Stomach smooth muscle (tissue), 2 donors: Measurements from ENCODE around the gene CFAP70.
"Not testable (repeated sequence)": the region's sequence is repeated elsewhere in the genome, so short reads cannot be mapped to it uniquely, and the experiment has no call there.

Source experiments
- H3K27ac ChIP-seq: one replicate; pipeline ENCODE4 v1.7.0; 2013; ENCODE audit warnings: mild to moderate bottlenecking, low read length, inconsistent platforms
- H3K27me3 ChIP-seq, 2 donors: one replicate each; pipeline ENCODE4 v1.7.0; 2013; ENCODE audit warnings: low read length in 2 of 2; ENCODE audit not compliant: insufficient read depth in 2 of 2, control insufficient read depth in 1 of 2
- H3K36me3 ChIP-seq, 2 donors: one replicate each; pipeline ENCODE4 v1.7.0; 2013; ENCODE audit warnings: low read length in 2 of 2; ENCODE audit not compliant: control insufficient read depth in 2 of 2, insufficient read depth in 2 of 2
- H3K4me1 ChIP-seq: one replicate; pipeline ENCODE4 v1.7.0; 2013; ENCODE audit warnings: low read length; ENCODE audit not compliant: control insufficient read depth, insufficient read depth
- H3K4me3 ChIP-seq, 2 donors: one replicate each; pipeline ENCODE4 v1.7.0; 2013; ENCODE audit warnings: low read length in 2 of 2
- H3K9ac ChIP-seq, 2 donors: one replicate each; pipeline ENCODE4 v1.7.0; 2013; ENCODE audit warnings: low read length in 2 of 2, mild to moderate bottlenecking in 1 of 2
- H3K9me3 ChIP-seq, 2 donors: one replicate each; pipeline ENCODE4 v1.7.0; 2013; ENCODE audit warnings: low read length in 2 of 2; ENCODE audit not compliant: control insufficient read depth in 2 of 2
- donor health status: healthy.
- donor health status: Pancreatic carcinoma.

CFAP70 gene

DNA sequence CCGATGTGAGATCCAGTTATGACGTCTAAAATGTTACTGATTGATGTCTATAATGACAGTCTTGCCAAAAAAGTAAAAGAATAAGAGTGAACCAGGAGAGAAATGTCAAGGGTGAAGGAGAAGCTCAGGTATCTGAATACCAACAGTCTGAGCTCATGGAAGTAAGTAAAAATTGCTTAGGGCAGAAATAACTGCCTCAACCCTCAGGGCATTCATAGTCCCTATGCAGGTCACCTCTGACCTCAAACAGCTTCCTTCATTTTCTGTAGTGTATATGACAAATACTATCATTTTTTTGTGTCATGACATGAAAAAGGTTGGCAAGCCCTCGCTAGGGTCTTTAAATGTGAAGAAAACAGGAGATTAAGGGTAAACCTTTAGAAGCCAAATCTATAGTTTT is 65.2 kb downstream of the CFAP70 start:
- H3K36me3 ChIP-seq: no peaks in the 10 kb centered on the region
- no peaks in the 10 kb centered on the region for H3K9me3 ChIP-seq
- no peaks in the 10 kb centered on the region for H3K4me1 ChIP-seq

DNA sequence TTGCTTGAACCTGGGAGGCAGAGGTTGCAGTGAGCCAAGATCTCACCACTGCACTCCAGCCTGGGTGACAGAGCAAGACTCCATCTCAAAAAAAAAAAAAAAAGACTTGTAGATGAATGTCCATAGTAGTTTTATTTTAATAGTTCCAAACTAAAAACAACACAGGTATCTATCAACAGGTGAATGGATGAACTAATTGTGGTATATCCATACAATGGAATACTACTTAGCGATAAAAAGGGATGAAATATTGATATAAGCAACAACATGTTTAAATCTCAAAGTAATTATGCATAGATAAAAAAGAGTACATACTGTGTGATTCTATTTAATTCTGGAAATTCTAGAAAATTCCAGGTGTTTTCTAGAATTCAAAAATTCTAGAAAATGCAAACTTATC is 68.7 kb downstream of the CFAP70 start:
- Histone ChIP-seq H3K27me3 (no peaks in the 10 kb centered on the region), H3K4me1 (no peaks in the 10 kb centered on the region), H3K4me3 (no peak overlapping the region), H3K9me3 (no peaks in the 10 kb centered on the region), H3K27ac (no peak overlapping the region), H3K9ac (no peak overlapping the region), H3K36me3 (no peaks in the 10 kb centered on the region)

More for the DNA sequence above, 65.2 kb downstream of the CFAP70 start:
- Histone ChIP-seq H3K4me3 (no peak overlapping the region), H3K27me3 (no peaks in the 10 kb centered on the region), H3K9ac (no peak overlapping the region), H3K27ac (no peak overlapping the region)

DNA sequence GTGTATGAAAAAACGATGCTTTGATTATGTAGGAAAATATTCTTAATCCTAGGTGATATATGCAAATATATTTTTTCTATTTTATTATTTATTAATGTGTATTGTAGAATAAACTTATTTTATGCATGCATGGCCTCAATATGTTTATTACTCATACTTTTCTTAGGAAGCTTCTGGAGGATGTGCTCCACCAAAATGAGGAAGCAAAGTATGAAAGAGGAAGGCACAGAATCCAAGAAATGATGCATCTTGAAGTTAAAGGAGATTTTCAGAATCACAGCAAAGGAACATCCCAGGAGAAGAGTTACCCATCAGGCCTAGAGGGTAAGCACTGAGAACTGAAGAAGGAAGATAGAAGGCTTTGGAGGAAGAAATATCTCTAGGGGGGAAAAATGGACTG is 71.2 kb downstream of the CFAP70 start:
- Histone ChIP-seq H3K9me3 (no peaks in the 10 kb centered on the region), H3K4me1 (no peaks in the 10 kb centered on the region), H3K4me3 (no peak overlapping the region), H3K9ac (no peak overlapping the region), H3K36me3 (no peaks in the 10 kb centered on the region), H3K27ac (no peak overlapping the region), H3K27me3 (no peaks in the 10 kb centered on the region)

DNA sequence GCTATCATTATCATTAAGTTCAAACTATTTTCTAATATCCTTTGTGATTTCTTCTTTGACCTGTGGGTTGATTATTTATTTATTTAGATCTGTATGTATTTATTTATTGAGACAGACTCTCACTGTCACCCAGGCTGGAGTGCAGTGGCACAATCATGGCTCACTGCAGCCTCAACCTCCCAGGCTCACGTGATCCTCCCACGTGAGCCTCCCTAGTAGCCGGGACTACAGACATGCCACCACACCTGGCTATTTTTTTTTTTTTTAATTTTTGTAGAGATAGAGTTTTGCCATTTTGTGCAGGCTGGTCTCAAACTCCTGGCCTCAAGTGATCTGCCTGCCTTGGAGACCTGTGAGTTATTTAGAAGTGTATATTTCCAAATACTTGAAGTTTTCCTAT is 77.6 kb downstream of the CFAP70 start:
- Histone ChIP-seq H3K36me3 (no peaks in the 10 kb centered on the region), H3K4me1 (no peaks in the 10 kb centered on the region), H3K27me3 (no peaks in the 10 kb centered on the region), H3K9me3 (no peaks in the 10 kb centered on the region), H3K4me3 (no peak overlapping the region), H3K9ac (no peak overlapping the region), H3K27ac (no peak overlapping the region)

DNA sequence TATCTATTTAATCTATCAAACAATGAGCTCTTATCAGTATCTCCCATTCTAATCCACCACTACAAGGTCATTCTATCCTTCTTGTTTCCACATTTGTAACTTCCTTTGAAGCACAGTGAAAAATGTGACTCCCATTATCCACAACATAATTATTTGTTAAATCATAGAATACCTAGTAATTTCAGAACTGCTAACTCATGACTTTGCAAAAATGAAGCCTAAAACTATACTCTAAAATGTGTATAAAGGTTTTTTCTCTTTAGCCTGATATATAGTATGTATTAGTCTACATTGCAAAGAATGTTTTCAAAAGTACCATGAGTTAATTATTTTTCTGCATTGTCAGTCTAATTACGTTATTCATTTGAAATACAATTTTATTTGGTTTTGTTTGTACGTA is 94.2 kb downstream of the CFAP70 start:
- Histone ChIP-seq H3K9me3 (no peaks in the 10 kb centered on the region), H3K36me3 (no peaks in the 10 kb centered on the region), H3K4me1 (no peaks in the 10 kb centered on the region), H3K9ac (no peak overlapping the region), H3K4me3 (no peak overlapping the region), H3K27ac (no peak overlapping the region), H3K27me3 (no peaks in the 10 kb centered on the region)

DNA sequence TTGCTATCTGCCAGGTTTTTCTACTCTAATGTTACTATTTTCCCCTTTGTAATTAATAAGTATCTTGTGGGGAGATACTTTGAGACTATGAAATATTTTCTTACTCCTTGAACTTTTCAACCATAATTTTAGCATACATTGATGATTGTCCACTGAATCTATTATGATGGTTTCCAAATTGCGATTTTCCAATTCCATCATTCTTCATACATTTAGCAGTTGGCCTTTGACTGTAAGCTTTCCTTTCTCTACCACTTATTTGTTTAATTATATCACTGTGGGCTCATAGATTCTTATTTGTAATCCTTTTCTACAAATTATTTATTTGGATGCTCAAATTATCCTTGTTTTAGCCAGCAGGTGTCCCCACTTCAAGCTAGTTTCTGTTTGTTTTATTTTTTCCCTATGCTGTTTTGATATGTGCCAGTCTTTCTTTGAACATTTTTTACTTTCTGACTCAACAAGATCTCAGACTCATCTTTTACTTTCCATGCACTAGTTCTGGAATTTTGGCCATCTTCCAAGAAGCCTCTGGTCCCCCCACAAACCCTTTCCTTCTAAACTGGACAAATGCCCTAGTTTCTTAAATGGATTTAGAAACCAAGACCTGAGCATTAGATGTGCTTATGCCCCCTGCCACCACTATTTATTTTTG is 94.8 kb downstream of the CFAP70 start:
- H3K27me3 ChIP-seq: no peaks in the 10 kb centered on the region
- H3K36me3 ChIP-seq: no peaks in the 10 kb centered on the region
- no peak overlapping the region for H3K4me3 ChIP-seq
- H3K9ac ChIP-seq: no peak overlapping the region
- H3K4me1 ChIP-seq: no peaks in the 10 kb centered on the region
- no peaks in the 10 kb centered on the region for H3K9me3 ChIP-seq
- no peak overlapping the region for H3K27ac ChIP-seq

DNA sequence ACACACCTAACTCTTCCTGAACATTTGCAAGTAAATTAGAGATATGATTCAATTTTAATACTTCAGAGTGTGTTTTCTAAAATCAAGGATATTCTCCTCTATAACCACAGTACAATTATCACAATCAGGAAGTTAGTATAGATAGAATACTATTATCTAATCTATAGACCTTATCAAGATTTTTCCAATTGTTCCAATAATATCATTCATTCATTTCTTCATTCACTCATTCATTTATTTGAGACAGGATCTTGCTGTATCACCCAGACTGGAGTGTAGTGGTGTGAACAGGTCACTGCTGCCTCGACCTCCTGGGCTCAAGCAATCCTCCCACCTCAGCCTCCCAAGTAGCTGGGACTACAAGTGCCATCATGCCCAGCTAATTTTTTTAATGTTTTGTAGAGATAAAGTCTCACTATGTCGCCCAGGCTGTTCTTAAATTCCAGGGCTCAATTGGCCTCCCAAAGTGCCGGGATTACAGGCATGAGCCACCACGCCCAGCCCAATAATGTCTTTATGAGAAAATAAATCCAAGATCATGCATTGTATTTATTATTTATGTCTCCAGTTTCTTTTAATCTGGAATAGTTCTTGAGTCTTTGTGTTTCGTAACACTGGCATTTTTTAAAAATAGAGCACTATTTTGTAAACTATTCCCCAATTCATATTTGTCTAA is 95.6 kb downstream of the CFAP70 start:
- H3K36me3 ChIP-seq: no peaks in the 10 kb centered on the region
- H3K4me1 ChIP-seq: no peaks in the 10 kb centered on the region
- H3K9ac ChIP-seq: no peak overlapping the region
- no peak overlapping the region for H3K27ac ChIP-seq
- no peak overlapping the region for H3K4me3 ChIP-seq
- H3K27me3 ChIP-seq: no peaks in the 10 kb centered on the region
- no peaks in the 10 kb centered on the region for H3K9me3 ChIP-seq

DNA sequence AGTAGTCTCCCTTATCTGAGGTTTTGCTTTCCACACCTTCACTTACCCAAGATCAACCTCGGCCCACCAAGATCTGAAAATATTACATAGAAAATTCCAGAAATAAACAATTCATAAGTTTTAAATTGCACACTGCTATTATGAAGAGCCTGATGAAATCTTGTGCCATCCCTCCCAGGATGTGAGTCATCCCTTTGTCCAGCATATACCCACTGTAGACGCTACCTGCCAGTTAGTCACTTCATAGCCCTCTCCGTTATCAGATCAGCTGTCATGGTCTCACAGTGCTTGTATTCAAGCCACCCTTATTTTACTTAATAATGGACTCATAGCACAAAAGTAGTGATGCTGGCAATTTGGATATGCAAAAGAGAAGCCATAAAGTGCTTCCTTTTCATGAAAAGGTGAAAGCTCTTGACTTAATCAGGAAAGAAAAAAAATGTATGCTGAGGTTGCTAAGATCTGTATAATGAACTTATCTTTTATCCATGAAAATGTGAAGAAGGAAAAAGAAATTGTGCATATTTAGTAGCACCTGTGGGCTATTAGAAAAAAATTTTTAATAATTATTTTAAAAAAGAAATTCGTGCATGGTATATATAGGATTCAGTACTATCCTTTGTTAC is 96.4 kb downstream of the CFAP70 start:
- H3K27me3 ChIP-seq: no peaks in the 10 kb centered on the region
- H3K9me3 ChIP-seq: no peaks in the 10 kb centered on the region
- no peak overlapping the region for H3K9ac ChIP-seq
- no peaks in the 10 kb centered on the region for H3K4me1 ChIP-seq
- H3K4me3 ChIP-seq: no peak overlapping the region
- no peak overlapping the region for H3K27ac ChIP-seq
- H3K36me3 ChIP-seq: no peaks in the 10 kb centered on the region

DNA sequence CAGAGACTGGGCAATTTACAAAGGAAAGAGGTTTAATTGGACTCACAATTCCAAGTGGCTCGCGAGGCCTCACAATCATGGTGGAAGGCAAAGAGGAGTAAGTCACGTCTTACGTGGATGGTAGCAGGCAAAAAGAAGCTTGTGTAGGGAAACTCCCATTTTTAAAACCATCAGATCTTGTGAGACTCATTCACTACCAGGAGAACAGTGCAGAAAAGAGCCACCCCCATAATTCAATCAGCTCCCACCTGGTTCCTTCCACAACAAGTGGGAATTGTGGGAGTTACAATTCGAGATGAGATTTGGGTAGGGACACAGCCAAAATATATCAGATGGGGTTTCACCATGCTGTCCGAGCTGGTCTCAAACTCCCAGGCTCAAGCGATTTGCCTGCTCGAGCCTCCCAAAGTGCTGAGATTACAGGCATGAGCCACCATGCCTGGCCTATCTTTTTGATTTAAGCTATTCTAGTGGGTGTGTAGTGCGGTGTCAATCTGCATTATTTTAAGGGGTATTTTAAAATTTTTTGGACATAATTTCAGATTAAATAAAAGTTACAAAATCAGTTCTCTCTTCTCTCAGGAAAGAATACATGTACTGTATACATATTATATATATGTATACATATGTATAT is 97.2 kb downstream of the CFAP70 start:
- H3K36me3 ChIP-seq: no peaks in the 10 kb centered on the region
- no peak overlapping the region for H3K27ac ChIP-seq
- H3K4me3 ChIP-seq: no peak overlapping the region
- H3K9me3 ChIP-seq: no peaks in the 10 kb centered on the region
- H3K27me3 ChIP-seq: no peaks in the 10 kb centered on the region
- no peaks in the 10 kb centered on the region for H3K4me1 ChIP-seq
- H3K9ac ChIP-seq: no peak overlapping the region

DNA sequence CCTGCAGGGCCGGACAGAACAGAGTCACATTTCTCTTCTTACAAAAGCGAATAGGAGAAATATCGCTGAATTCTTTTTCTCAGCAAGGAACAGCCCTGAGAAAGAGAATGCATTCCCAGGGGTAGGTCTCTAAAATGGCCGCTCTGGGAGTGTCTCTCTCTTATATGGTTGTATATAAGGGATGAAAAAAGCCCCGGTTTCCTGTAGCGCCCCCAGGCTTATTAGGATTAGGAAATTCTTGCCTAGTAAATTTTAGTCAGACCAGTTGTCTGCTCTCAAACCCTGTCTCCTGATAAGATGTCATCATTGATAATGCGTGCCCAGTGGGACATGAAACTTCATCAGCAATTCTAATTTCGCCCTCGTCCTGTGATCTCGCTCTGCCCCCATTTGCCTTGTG is 100.1 kb downstream of the CFAP70 start:
- H3K36me3 ChIP-seq, H3K4me1 ChIP-seq, H3K9ac ChIP-seq, H3K27me3 ChIP-seq, H3K9me3 ChIP-seq, H3K27ac ChIP-seq, H3K4me3 ChIP-seq: not testable (repeated sequence)

DNA sequence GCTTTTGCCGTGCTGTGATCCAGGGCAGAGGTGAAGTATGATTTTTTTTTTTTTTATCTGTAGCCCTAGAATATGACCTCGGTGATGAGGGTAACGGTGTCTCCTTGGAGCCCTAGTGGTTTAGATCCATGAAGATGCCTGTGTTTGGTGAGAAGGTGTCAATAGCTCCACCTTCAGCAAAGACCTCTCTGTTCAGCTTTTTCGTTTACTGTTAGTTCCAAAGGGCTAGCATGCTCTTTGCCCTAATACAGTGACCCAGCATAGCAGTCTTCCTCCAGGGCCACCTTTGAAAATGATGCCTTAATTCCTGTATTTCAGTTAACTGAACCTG is 105.5 kb downstream of the CFAP70 start:
- peaks cover 0 to 9% of the 10 kb centered on the region in 2 donors for H3K36me3 ChIP-seq
- H3K4me1 ChIP-seq: peaks cover 22% of the 10 kb centered on the region
- H3K9ac ChIP-seq: peak overlapping the region; percentile 93 to 98
- peak overlapping the region; percentile 92 for H3K27ac ChIP-seq
- no peaks in the 10 kb centered on the region for H3K9me3 ChIP-seq
- peak overlapping the region; percentile 97 to 99 for H3K4me3 ChIP-seq
- no peaks in the 10 kb centered on the region for H3K27me3 ChIP-seq
